A673 (cell line): Measurements from ENCODE around the gene CABYR. TPM values are rescaled to one million over a fixed set of nuclear protein-coding genes. Genes with fewer than 3 reads are reported as not detected.

Source experiments
- BruUV-seq: library from RNA; stranded (reverse); fragments of 400-500 nt; replicated peaks from 2 replicates; lab custom pipeline; 2021; lab: Mats Ljungman, UMichigan
- CTCF ChIA-PET: fragments of 300-600 bp; sonication (Branson Sonifier 250); formaldehyde crosslinking; loops from one replicate; lab custom pipeline; 2022; ENCODE audit warnings: antibody characterized with exemption; lab: Charles Lee
- POLR2A ChIA-PET: fragments of 300-600 bp; sonication (Branson Sonifier 250); formaldehyde crosslinking; loops from one replicate; lab custom pipeline; 2022; ENCODE audit warnings: antibody characterized with exemption; ENCODE audit not compliant: low non-redundant PET; lab: Charles Lee
- DNase-seq: peaks from one replicate; pipeline ENCODE4 v3.0.0-alpha.2; 2015; ENCODE audit warnings: low spot score
- H3K27ac ChIP-seq: fragments of 200-600 bp; sonication (generic); 2 replicates; pipeline ENCODE4 v1.5.1; 2016; ENCODE audit warnings: mixed run types, low read depth, mild to moderate bottlenecking, mixed read lengths, antibody characterized with exemption, low read length; ENCODE audit not compliant: poor library complexity, severe bottlenecking
- H3K27me3 ChIP-seq: fragments of 200-600 bp; sonication (generic); replicated peaks from 2 replicates; pipeline ENCODE4 v1.6.1; 2017; ENCODE audit warnings: mixed run types, low read depth, mild to moderate bottlenecking, mixed read lengths, antibody characterized with exemption, low read length; ENCODE audit not compliant: insufficient read depth, poor library complexity
- H3K36me3 ChIP-seq: fragments of 200-600 bp; sonication (generic); 2 replicates; pipeline ENCODE4 v1.6.1; 2016; ENCODE audit warnings: mixed run types, mild to moderate bottlenecking, mixed read lengths, antibody characterized with exemption, low read length; ENCODE audit not compliant: insufficient read depth, poor library complexity, severe bottlenecking
- H3K4me1 ChIP-seq: fragments of 200-600 bp; sonication (generic); 2 replicates; pipeline ENCODE4 v1.6.1; 2017; ENCODE audit warnings: mixed run types, mild to moderate bottlenecking, mixed read lengths, antibody characterized with exemption, low read length; ENCODE audit not compliant: insufficient read depth, poor library complexity, severe bottlenecking
- H3K4me3 ChIP-seq: fragments of 200-600 bp; sonication (generic); 2 replicates; pipeline ENCODE4 v1.5.1; 2016; ENCODE audit warnings: low read depth, mixed run types, mild to moderate bottlenecking, mixed read lengths, low read length; ENCODE audit not compliant: poor library complexity, severe bottlenecking
- H3K9me3 ChIP-seq: fragments of 200-600 bp; sonication (generic); 2 replicates; pipeline ENCODE4 v1.6.1; 2016; ENCODE audit warnings: mixed run types, low read depth, mild to moderate bottlenecking, mixed read lengths, antibody characterized with exemption, low read length; ENCODE audit not compliant: poor library complexity, severe bottlenecking
- CTCF ChIP-seq: fragments of 300-800, 200-600 bp; sonication (generic); conservative IDR thresholded peaks from 2 replicates; pipeline ENCODE4 v1.5.1; 2017; ENCODE audit warnings: low read depth, mild to moderate bottlenecking, antibody characterized with exemption, low read length, moderate library complexity, mixed read lengths
- EZH2 ChIP-seq: fragments of 200-600 bp; sonication (generic); IDR thresholded peaks from 2 replicates; pipeline ENCODE4 v1.6.1; 2017; ENCODE audit warnings: borderline replicate concordance, low read depth, mild to moderate bottlenecking, mixed read lengths, antibody characterized with exemption, low read length; ENCODE audit not compliant: poor library complexity, severe bottlenecking
- intact Hi-C: fragments of 100-400 bp; cut with micrococcal nuclease; formaldehyde crosslinking; loops from one replicate; pipeline ENCODE4 v1.10.0; 2022; ENCODE audit not compliant: unreplicated experiment
- total RNA-seq: library from RNA; stranded (reverse); gene quantifications from 2 replicates; pipeline ENCODE4 v1.2.3, GENCODE V29; 2021

The CABYR gene
- total RNA-seq, 1 experiment from 2014 or later, result 7.9 TPM

- H3K4me1 ChIP-seq, result no peaks in the 10 kb centered on the region
- ChIA-PET POLR2A (no interaction called here), CTCF (no interaction called here)
- intact Hi-C loops, result loop anchor here (5.0 kb wide), 1 partner anchor 50 kb away; no protein-coding TSS in a partner anchor
- no peak for DNase-seq
- H3K4me3 ChIP-seq, result no peak overlapping the region
- H3K36me3 ChIP-seq, result peaks cover 6% of the 10 kb centered on the region
- TF ChIP-seq EZH2 (no peak), CTCF (no peak)
- BruUV-seq, result no TSS peak
- H3K9me3 ChIP-seq, result no peaks in the 10 kb centered on the region
- no peak overlapping the region for H3K27ac ChIP-seq
- no peaks in the 10 kb centered on the region for H3K27me3 ChIP-seq
Measured at GRCh38 chr18:24127735-24128134, 11.1 kb upstream of the CABYR start.

- no peaks in the 10 kb centered on the region for H3K27me3 ChIP-seq
- no peaks in the 10 kb centered on the region for H3K4me1 ChIP-seq
- no peak for DNase-seq
- intact Hi-C loops, result loop anchor here (5.0 kb wide), 1 partner anchor 51 kb away; no protein-coding TSS in a partner anchor
- BruUV-seq, result no TSS peak
- ChIA-PET CTCF (no interaction called here), POLR2A (no interaction called here)
- H3K9me3 ChIP-seq, result no peaks in the 10 kb centered on the region
- TF ChIP-seq EZH2 (no peak), CTCF (no peak)
- peaks cover 12% of the 10 kb centered on the region for H3K36me3 ChIP-seq
- no peak overlapping the region for H3K27ac ChIP-seq
- H3K4me3 ChIP-seq, result no peak overlapping the region
Measured at GRCh38 chr18:24128700-24129099, 10.2 kb upstream of the CABYR start.

- H3K9me3 ChIP-seq, result no peaks in the 10 kb centered on the region
- no peak for TF ChIP-seq EZH2
- no peak for TF ChIP-seq CTCF
- no TSS peak for BruUV-seq
- H3K4me3 ChIP-seq, result no peak overlapping the region
- no peaks in the 10 kb centered on the region for H3K27me3 ChIP-seq
- peaks cover 12% of the 10 kb centered on the region for H3K36me3 ChIP-seq
- intact Hi-C loops, result loop anchor here (10.0 kb wide), 1 partner anchor 626 kb away; the partner anchor contains the start of gene RMC1
- ChIA-PET CTCF (interaction anchor here (0.7 kb wide), 1 partner anchor 116 kb away, joined by 3 read pairs; no protein-coding TSS in a partner anchor), POLR2A (no interaction called here)
- no peak overlapping the region for H3K27ac ChIP-seq
- no peaks in the 10 kb centered on the region for H3K4me1 ChIP-seq
- DNase-seq, result no peak
Measured at GRCh38 chr18:24130494-24130893, 8.4 kb upstream of the CABYR start.
